Measurements from ENCODE around the gene KCNT1.

- TF ChIP-seq POLR2A (IDR thresholded peaks at IDR 0.05): no peak
- TF ChIP-seq, protein P1, sequence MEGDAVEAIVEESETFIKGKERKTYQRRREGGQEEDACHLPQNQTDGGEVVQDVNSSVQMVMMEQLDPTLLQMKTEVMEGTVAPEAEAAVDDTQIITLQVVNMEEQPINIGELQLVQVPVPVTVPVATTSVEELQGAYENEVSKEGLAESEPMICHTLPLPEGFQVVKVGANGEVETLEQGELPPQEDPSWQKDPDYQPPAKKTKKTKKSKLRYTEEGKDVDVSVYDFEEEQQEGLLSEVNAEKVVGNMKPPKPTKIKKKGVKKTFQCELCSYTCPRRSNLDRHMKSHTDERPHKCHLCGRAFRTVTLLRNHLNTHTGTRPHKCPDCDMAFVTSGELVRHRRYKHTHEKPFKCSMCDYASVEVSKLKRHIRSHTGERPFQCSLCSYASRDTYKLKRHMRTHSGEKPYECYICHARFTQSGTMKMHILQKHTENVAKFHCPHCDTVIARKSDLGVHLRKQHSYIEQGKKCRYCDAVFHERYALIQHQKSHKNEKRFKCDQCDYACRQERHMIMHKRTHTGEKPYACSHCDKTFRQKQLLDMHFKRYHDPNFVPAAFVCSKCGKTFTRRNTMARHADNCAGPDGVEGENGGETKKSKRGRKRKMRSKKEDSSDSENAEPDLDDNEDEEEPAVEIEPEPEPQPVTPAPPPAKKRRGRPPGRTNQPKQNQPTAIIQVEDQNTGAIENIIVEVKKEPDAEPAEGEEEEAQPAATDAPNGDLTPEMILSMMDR (IDR thresholded peaks at IDR 0.05): no peak
These were observed 9.9 kb downstream of the KCNT1 start for GRCh38 chr9:135711881-135712280.
